GM12891 (cell line): ENCODE measurements around the gene ADGRB3.
"Not testable (repeated sequence)": the region's sequence is repeated elsewhere in the genome, so short reads cannot be mapped to it uniquely, and the experiment has no call there.

ENCODE experiments used
- POLR2A ChIP-seq: IDR thresholded peaks from 2 replicates; pipeline ENCODE4 v1.6.1; 2011; ENCODE audit warnings: low read depth, low read length, control low read depth
- POLR2AphosphoS5 ChIP-seq: IDR thresholded peaks from 2 replicates; pipeline ENCODE4 v1.6.1; 2011; ENCODE audit warnings: low read depth, low read length, control low read depth
- TAF1 ChIP-seq: IDR thresholded peaks from 2 replicates; pipeline ENCODE4 v1.6.1; 2011; ENCODE audit warnings: low read depth, low read length, control low read depth

GRCh38 chr6:69433116-69433515, 798.0 kb downstream of the ADGRB3 start:
- not testable (repeated sequence) for TF ChIP-seq POLR2AphosphoS5, TAF1, POLR2A
